OCI-LY3 (cell line): Measurements from ENCODE around the gene SLC6A12.

Experiments used
- EZH2phosphoT487 ChIP-seq: fragments of 200-600 bp; shearing (Covaris generic); IDR thresholded peaks from 2 replicates; pipeline ENCODE4 v1.6.1; 2018; ENCODE audit warnings: antibody characterized with exemption, mixed run types, low read depth
- TF ChIP-seq, protein P1 (sequence below): fragments of 200-600, 300-600 bp; sonication (generic); IDR thresholded peaks from 2 replicates; pipeline ENCODE4 v1.5.1; 2014; ENCODE audit warnings: antibody characterized with exemption, low read length, low read depth

DNA sequence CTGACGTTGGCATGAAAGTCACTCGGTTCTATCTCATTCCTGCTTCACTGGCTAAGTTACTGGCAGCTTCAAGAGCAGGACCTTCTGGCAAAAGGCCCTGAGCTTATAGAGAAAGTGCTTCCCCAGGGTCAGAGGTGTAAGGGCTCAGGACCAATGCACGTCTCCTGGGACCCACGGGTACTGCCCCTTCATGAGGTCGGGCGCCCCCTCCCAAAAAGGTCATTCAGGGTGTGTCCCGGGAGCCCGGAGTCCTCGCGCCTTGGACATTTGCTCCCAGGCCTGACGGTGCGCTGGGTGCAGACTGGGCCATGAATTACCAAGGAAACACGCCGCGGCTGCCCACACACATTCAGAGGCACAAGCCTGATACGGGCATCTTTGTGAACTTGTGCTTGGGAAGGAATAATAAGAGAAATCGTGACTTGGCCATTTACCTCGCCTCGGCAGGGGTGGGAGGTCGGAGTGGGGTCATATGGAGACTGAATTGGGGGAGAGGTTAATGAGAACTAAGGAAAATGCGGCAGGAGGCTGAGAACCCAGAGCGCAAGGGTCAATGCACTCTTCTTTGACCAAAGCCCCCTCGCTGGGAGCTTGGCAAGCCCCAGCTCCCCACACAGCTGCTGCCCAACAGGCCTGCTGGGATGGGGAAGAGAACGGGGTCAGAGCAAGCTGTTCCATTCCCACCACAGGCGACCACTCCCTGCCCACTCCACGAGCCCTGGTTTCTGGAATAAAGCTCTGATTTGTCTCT lies 15.7 kb upstream of the SLC6A12 start:
- TF ChIP-seq, protein P1, sequence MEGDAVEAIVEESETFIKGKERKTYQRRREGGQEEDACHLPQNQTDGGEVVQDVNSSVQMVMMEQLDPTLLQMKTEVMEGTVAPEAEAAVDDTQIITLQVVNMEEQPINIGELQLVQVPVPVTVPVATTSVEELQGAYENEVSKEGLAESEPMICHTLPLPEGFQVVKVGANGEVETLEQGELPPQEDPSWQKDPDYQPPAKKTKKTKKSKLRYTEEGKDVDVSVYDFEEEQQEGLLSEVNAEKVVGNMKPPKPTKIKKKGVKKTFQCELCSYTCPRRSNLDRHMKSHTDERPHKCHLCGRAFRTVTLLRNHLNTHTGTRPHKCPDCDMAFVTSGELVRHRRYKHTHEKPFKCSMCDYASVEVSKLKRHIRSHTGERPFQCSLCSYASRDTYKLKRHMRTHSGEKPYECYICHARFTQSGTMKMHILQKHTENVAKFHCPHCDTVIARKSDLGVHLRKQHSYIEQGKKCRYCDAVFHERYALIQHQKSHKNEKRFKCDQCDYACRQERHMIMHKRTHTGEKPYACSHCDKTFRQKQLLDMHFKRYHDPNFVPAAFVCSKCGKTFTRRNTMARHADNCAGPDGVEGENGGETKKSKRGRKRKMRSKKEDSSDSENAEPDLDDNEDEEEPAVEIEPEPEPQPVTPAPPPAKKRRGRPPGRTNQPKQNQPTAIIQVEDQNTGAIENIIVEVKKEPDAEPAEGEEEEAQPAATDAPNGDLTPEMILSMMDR = no peak
- TF ChIP-seq EZH2phosphoT487 = no peak
